Stimulated activated CD8-positive, alpha-beta memory T cell treated with anti-CD3 and anti-CD28 coated beads, Interleukin-4, amount 100 ng/mL, for 4 hours (primary cell): ENCODE data around the gene NDUFA6.
"Not testable (repeated sequence)": the region's sequence is repeated elsewhere in the genome, so short reads cannot be mapped to it uniquely, and the experiment has no call there.

ENCODE experiments used
- DNase-seq, 2 donors: peaks; one replicate each; pipeline ENCODE4 v3.0.0-alpha.2; 2020; ENCODE audit warnings: low read depth in 2 of 2, low spot score in 1 of 2

Gene NDUFA6

DNA sequence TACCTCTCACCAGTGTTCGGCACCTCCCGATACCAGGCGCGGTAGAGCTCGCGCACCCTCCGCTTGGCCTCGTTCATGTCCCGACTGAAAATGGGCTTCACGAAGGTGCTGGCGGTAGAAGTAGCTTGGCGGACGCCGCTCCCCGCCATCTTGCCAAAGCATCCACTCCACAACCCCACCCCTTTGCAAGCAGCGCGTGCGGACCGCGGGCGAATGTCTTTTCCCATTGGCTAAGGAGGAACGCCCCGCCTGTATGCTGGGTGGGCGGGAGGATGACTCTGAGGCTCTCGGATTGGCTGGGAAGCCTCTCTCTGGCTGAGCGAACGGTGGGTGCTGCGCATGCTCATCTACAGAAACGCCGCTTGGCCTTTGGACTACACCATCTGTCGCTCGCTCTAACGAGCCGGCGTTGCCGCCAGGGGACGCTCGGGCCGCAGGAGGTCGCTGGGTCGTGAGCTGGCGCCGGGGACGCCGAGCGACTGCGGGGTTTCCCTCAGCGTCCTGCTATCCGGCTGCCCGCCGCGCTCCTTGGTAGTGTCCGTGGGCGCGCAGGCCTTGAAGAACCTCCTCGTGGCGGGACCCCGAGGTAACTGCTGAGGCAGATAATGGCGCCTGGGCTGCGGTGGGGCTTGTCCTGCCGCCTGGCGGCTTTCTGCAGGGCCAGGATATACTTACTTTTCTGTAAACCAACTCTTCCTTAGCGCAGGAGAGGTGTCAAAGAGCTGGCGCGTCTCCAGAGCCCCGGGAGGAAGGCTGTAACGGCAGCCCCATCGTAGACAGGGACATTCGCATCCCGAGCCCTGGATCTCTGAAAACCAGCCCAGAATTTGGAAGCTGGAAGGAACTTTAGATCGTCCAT is at the start of gene NDUFA6:
Gene NDUFA6 (minus strand): TSS at position 177 of the 859 bp plus-strand sequence. CDS start 28 bp downstream, at position 149.
- DNase-seq, result peak; percentile 97 to 98

DNA sequence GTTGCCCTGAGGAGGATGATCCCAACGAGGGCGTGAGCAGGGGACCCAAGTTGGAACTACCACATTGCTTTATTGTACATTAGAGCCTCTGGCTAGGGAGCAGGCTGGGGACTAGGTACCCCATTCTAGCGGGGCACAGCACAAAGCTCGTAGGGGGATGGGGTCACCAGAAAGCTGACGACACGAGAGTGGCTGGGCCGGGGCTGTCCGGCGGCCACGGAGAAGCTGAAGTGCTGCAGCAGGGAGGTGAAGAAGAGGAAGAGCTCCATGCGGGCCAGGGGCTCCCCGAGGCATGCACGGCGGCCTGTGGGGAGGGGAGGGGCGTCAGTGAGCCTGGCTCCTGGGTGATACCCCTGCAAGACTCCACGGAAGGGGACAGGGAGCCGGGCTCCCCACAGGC is 49.6 kb upstream of the NDUFA6 start:
- DNase-seq, result not testable (repeated sequence)

DNA sequence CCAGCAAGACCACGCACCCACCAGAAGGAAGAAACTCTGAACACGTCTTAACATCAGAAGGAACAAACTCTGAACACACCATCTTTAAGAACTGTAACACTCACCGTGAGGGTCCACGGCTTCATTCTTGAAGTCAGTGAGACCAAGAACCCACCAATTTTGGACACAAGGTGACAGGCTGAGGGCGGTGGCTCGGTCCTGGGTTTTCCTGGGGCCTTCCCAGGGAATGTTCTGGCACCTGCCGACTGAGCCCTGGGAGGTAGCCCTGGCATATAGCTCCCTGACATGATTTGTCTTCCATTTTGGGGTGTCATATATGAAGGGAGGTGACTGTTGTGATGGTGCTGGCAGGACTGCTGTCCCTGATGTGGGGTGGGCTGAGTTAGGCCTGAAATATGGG is 48.9 kb upstream of the NDUFA6 start:
- not testable (repeated sequence) for DNase-seq

DNA sequence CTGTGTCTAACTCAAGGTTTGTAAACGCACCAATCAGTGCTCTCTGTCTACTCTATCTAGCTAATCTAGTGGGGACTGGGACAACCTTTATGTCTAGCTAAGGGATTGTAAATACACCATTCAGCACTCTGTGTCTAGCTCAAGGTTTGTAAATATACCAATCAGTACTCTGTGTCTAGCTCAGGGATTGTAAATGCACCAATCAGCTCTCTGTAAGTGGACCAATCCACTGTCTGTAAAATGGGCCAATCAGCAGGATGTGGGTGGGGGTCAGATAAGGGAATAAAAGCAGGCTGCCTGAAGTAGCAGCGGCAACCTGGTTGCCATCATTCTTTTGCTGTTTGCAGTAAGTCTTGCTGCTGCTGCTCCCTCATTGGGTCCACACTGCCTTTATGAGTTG is 48.4 kb upstream of the NDUFA6 start:
- no peak for DNase-seq

DNA sequence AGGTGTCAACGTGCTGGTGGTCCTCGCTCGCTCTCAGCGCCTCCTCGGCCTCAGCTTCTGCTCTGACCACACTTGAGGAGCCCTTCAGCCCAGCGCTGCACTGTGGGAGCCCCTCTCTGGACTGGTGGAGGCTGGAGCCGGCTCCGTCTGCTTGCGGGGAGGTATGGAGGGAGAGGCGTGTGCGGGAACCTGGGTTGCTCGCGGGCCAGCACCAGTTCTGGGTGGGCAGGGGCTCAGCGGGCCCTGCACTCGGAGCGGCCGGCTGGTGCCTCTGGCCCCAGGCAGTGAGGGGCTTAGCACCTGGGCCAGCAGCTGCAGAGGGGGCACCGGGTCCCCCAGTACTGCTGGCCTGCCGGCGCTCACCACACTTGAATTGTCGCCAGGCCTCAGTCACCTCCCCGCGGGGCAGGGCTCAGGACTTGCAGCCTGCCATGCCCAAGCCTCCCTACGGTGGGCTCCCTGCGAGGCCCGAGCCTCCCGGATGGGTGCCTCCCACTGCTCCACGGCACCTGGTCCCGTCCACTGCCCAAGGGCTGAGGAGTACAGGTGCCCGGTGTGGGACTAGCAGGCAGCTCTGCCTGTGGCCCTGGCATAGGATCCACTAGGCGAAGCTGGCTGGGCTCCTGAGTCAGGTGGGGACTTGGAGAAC is 47.7 kb upstream of the NDUFA6 start:
- no peak for DNase-seq

DNA sequence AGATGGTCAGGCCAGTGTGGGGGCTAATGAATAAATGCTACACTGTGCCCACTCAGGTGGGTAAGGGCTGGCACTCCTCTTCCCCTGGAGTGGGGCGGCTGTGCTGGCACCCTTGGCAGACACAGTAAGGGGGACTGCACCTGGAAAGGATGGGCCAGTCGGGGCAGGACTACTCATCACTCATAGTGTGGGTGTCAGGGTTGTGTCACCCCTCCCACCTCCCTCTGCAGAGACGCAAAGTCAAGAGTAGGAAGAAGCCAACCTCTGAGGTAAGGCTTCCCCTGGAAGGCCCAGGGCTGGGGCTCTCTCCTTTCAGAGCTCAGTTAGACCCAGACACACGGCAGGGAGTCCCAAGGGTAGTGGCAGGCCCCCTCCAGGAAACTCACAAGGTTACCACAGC is 45.1 kb upstream of the NDUFA6 start:
- DNase-seq, result not testable (repeated sequence)

DNA sequence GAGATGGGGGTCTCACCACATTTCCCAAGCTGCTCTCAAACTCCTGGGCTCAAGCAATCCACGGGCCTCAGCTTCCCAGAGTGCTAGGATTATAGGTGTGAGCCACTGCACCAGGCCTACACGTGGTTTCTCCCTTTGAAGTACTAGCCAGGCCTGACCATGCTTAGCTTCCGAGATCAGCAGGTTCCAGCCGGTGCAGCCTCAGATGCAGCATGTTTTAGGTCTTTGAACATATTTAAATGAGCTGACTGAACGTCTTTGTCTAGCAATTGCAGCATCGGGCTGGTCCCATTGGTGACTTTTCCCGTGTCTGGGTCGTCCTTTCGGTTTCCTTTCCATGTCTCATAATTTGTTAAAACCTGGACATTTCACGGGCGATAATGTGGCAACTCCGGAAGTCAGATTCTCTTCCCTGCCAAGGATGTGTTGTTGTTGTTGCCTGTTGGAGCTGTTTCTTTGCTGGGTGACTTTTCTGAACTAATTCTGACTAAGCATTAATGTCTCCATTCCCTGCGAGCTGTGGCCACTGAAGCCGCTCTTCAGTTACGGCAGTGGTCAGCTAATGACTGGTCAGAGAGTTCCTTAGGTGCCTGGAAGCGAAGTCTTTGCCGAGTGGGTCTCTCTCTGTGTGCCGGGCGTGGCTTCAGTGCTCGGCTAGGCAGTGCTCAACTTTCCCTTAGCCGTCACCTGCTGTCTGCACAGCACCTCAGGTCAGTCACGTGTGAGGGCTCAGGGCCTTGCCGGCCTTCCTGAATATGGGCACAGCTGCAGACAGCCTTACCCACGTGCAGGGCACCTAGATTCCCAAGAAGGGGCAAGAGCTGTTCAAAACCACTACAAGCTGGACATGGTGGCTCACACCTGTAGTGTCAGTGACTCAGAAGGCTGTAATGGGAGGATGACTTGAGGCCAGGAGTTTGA is 43.8 kb upstream of the NDUFA6 start:
- DNase-seq, result no peak

DNA sequence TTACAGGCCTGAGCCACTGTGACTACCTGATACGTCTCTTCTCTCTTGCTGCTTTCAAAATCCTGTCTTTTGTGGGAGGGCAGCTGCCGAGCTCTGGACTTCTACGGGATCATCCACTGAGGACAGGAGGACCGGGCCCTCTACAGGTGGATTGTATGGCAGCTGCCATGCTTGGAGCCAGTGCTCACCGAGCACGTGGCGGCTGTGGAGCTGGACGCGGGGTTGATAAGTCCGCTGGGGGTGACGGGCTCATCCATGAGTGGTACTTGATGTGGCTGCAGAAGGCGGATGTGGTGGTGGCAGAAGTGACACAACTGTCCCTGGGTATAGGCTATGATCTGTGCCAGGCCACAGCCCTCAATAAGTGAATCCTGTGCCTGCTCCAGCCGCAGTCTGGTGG is 41.9 kb upstream of the NDUFA6 start:
- no peak for DNase-seq

DNA sequence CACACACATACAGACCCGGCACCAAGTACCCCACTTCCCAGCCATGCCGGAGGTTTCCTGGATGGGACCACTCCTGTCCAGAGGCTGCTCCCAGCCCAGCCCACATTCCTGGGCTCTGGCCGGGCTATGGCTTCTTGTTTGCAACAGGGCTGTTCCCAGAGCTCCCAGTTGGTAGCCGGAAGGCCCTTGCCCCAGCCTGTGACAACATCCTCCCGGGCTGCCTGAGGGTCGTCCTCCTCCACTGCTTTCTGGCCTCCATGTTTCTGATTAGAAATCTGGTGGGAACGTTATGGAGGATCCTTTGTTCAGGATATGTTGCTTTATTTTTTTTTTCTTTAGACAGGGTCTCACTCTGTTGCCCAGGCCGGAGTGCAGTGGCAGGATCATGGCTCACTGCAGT is 41.0 kb upstream of the NDUFA6 start:
- DNase-seq, result no peak

DNA sequence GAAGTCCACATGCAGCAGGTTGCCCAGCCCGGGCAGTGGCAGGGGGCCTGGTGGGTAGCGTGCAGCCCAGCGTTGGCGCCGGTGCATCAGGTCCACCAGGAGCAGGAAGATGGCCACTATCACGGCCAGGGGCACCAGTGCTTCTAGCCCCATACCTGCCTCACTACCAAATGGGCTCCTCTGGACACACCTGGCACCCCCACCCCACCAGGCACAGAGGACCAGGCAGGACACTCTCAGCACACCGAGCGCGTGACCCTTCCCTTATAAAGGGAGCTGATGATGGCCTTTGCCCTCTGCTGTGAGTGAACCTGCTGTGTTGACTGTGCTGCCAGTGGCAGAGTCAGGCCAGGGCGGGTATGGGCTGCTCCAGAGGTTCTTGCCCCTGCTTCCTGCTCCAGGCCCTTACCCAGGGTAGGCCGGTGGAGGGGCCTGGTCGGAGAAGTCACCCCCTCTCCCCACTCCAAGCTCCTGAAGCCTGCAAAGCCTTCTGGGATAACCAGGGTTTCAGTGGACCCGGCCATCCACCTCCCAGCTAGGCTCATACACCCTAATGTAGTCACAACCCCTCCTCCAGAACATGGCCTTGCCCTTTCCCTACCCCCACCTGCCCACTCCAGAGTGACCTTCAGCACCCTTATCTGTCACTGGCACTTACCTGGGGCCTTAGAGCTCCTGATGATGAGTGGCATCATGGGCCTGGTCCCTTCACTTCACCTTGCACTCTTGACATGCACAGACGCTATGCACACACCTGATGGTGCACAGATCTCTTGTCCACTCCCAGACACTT is 40.3 kb upstream of the NDUFA6 start, which contains the start of gene CYP2D6:
Gene CYP2D6 (minus strand): TSS at position 172 of the 793 bp plus-strand sequence. CDS start 19 bp downstream, at position 153.
- not testable (repeated sequence) for DNase-seq

DNA sequence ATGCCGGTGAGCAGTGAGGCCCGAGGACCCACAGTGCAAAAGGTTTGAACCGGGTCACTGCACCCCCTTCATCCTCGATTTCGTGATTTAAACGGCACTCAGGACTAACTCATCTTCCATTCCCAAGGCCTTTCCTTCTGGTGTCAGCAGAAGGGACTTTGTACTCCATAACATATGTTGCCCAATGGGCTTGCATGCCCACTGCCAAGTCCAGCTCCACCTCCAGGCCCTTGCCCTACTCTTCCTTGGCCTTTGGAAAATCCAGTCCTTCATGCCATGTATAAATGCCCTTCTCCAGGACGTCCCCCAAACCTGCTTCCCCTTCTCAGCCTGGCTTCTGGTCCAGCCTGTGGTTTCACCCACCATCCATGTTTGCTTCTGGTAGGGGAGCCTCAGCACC is 39.6 kb upstream of the NDUFA6 start:
- DNase-seq, result not testable (repeated sequence)

DNA sequence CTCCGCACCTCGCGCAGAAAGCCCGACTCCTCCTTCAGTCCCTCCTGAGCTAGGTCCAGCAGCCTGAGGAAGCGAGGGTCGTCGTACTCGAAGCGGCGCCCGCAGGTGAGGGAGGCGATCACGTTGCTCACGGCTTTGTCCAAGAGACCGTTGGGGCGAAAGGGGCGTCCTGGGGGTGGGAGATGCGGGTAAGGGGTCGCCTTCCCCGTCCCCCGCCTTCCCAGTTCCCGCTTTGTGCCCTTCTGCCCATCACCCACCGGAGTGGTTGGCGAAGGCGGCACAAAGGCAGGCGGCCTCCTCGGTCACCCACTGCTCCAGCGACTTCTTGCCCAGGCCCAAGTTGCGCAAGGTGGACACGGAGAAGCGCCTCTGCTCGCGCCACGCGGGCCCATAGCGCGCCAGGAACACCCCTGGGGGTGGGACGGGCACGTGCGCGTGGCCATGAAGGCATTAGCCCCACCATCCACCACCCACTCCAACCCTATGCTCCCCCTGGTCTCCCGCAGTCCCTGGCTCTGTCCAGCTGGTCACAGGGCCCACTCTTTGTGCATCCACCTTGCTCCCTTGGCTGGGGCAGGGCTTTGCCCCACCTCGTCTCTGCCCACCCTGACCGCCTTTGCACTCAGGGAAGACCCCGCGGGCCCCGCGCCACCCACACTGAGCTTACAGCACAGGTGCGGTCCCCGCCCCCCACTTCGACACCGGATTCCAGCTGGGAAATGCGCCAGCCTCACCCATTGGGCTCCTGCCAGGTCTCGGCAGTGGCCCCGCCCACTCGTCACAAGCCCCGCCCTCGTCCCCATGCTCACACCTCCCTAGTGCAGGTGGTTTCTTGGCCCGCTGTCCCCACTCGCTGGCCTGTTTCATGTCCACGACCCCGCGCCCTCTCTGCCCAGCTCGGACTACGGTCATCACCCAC is 38.5 kb upstream of the NDUFA6 start:
- not testable (repeated sequence) for DNase-seq

DNA sequence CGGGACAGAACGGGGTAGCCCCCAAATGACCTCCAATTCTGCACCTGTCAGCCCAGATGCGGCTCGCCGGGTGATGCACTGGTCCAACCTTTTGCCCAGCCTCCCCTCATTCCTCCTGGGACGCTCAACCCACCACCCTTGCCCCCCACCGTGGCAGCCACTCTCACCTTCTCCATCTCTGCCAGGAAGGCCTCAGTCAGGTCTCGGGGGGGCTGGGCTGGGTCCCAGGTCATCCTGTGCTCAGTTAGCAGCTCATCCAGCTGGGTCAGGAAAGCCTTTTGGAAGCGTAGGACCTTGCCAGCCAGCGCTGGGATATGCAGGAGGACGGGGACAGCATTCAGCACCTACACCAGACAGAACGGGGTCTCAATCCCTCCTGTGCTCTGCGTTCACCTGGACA is 37.4 kb upstream of the NDUFA6 start:
- DNase-seq, result not testable (repeated sequence)

DNA sequence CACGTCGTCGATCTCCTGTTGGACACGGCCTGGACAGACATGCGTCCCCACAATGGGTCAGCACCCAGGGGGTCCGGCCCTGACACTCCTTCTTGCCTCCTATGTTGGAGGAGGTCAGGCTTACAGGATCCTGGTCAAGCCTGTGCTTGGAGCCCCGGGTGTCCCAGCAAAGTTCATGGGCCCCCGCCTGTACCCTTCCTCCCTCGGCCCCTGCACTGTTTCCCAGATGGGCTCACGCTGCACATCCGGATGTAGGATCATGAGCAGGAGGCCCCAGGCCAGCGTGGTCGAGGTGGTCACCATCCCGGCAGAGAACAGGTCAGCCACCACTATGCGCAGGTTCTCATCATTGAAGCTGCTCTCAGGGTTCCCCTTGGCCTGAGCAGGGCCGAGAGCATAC is 37.0 kb upstream of the NDUFA6 start:
- no peak for DNase-seq

DNA sequence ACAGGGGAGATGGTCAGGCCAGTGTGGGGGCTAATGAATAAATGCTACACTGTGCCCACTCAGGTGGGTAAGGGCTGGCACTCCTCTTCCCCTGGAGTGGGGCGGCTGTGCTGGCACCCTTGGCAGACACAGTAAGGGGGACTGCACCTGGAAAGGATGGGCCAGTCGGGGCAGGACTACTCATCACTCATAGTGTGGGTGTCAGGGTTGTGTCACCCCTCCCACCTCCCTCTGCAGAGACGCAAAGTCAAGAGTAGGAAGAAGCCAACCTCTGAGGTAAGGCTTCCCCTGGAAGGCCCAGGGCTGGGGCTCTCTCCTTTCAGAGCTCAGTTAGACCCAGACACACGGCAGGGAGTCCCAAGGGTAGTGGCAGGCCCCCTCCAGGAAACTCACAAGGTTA is 33.0 kb upstream of the NDUFA6 start:
- DNase-seq, result not testable (repeated sequence)

DNA sequence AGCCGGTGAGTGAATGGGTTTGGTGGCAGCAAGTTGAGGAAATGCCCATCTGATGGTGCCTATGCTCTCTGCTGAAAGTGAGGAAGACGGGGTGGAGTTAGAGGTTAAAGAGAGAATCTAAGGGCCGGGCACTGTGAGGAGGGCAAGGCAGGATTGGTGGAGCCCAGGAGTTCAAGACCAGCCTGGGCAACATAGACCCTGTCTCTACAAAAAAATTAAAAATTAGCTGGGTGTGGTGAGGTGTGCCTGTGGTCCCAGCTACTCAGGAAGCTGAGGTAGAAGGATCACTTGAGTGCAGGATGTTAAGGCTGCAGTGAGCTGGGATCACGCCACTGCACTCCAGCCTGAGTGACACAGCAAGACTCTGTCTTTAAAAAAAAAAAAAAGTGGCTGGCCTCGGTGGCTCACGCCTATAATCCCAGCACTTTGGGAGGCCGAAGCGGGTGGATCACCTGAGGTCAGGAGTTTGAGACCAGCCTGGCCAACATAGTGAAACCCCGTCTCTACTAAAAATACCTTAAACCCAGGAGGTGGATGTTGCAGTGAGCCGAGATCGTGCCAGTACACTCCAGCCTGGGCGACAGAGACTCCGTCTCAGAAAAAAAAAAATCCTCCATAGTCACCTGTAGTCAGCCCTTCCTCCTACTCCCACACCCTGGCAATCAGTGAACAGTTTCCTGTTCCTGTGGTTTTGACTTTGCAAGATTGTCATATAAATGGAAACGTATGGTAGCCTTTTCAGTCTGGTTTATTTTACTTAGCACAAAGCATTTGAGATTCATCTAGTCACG is 29.9 kb upstream of the NDUFA6 start:
- peak in 1 of 2 donors; percentile 18 for DNase-seq

DNA sequence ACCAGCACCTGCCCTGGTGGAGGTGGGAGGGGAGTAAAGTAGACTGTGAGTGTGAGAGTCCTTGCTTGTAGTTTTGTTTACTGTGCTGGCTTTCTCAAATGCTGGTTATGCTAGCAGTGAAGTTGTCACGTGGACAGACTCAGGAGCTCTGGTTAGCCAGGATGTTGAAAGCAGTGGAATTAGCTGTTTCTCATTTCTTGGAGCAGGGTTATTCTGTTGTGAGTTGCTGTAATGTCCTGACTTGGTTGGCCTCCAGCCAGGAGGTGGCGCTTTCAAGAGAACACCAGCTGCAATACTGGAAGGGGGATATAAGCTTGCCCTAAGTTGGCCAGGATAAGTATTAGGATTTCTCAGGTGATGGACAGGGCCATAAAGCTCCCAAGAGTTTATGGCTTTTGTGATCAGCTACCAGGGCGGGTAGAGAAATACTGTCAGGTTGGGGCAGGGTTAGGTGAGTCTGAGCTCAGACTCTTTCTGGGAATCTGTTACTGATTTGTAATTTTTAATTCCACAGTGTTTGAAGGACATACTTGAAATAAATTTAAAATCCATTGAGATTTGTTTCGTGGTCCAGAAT is 26.4 kb upstream of the NDUFA6 start:
- no peak for DNase-seq

DNA sequence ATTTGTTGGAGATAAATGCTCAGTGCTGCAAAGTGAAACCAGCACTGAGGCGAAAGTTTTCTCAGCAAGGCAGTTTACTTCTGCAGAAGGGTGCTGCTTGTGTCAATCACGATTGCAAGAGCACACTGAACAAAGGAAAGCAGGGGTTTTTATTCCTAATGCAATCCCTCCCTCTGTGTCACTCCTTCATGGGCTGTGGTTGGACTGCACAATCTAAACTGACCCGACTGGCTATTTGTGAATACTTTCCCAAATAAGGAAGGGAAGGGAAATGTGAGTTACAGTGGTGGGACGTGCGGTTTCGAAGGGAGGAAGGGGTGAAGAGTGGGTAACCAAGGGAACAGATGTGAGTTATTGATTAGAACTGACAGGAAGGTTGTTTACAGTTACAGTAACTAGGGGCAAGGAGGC is 24.9 kb upstream of the NDUFA6 start:
- not testable (repeated sequence) for DNase-seq
